22Rv1 (cell line): ENCODE results near the gene SPINT1.

ENCODE experiments used
- ZFX ChIP-seq: fragments of 450-650 bp; IDR thresholded peaks from 2 replicates; pipeline ENCODE4 v1.6.1; 2017; ENCODE audit warnings: antibody characterized with exemption, borderline replicate concordance
- TF ChIP-seq, protein P1 (sequence below): fragments of 450-650 bp; IDR thresholded peaks from 2 replicates; pipeline ENCODE4 v1.5.1; 2017; ENCODE audit warnings: mild to moderate bottlenecking

DNA sequence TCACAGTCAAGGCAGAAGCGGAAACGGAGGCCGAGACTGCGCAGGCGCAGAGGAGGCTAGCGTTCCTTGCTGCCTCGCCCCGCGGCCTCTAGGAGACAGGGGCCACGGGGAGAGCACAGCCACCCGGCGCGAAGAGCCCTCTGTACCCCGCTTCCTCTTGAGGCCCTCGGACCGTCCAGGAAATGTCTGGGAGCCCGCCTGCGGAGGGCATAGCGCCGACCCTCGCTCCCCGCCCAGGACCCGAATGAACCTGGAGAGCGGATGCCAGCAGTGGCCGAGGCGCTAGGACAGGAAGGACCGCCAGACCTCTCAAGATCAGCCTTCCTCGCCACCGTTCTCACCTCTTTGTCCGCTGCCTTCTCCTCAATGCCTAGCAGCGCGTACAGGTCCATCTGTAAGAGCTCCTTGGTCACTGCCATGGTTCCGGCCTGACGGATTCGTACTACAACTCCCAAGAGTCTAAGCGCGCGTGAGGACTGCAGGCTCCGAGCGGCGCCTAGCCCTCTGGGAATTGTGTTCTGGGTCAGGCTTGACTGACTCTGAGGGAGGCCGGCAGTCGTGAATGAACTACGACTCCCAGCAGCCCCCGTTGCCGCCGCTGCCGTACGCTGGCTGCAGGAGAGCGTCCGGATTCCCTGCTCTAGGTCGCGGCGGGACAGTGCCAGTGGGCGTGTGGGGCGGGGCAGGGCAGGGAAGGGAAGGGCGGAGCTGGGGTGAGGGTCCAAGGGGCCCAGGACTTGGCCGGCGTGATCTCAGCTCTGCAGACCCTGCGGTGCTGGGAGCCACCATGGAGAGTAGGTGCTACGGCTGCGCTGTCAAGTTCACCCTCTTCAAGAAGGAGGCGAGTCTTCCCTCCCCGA is 36.6 kb upstream of the SPINT1 start, which contains the start of the genes DNAJC17 and ZFYVE19:
- TF ChIP-seq, protein P1, sequence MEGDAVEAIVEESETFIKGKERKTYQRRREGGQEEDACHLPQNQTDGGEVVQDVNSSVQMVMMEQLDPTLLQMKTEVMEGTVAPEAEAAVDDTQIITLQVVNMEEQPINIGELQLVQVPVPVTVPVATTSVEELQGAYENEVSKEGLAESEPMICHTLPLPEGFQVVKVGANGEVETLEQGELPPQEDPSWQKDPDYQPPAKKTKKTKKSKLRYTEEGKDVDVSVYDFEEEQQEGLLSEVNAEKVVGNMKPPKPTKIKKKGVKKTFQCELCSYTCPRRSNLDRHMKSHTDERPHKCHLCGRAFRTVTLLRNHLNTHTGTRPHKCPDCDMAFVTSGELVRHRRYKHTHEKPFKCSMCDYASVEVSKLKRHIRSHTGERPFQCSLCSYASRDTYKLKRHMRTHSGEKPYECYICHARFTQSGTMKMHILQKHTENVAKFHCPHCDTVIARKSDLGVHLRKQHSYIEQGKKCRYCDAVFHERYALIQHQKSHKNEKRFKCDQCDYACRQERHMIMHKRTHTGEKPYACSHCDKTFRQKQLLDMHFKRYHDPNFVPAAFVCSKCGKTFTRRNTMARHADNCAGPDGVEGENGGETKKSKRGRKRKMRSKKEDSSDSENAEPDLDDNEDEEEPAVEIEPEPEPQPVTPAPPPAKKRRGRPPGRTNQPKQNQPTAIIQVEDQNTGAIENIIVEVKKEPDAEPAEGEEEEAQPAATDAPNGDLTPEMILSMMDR, result peak; percentile 13
- no peak for TF ChIP-seq ZFX
